ENCODE data around the gene CLIC4.
A peak's percentile ranks its signal among the peaks of the same experiment; 100 is the strongest.
"Not testable (repeated sequence)": the region's sequence is repeated elsewhere in the genome, so short reads cannot be mapped to it uniquely, and the experiment has no call there.

The CLIC4 gene

DNA sequence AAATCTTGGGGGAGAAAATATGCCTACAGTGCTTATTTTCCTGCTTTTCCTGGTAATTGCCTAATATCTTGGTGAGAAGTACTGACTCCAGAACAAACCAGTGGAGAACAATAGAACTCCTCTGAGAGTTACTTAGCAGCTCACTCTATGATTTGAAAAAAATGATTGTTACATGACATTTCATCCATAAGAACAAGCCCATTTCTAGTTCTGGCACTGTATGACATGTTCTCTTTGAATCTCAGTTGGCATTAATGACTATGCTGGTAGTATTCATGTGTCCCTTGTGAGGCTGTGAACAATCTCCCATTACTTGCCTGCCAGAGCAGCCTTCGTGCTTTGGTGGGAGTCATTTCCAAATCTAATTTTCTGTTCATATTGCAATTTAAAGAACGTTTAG is 58.0 kb downstream of the CLIC4 start:
- no peak for DNase-seq (ENCODE audit: extremely low read depth in 1 of 2, low read depth in 1 of 2)

GRCh38 chr1:24803987-24804530 is 58.8 kb downstream of the CLIC4 start:
- DNase-seq (ENCODE audit: extremely low read depth in 1 of 2, low read depth in 1 of 2), result no peak

DNA sequence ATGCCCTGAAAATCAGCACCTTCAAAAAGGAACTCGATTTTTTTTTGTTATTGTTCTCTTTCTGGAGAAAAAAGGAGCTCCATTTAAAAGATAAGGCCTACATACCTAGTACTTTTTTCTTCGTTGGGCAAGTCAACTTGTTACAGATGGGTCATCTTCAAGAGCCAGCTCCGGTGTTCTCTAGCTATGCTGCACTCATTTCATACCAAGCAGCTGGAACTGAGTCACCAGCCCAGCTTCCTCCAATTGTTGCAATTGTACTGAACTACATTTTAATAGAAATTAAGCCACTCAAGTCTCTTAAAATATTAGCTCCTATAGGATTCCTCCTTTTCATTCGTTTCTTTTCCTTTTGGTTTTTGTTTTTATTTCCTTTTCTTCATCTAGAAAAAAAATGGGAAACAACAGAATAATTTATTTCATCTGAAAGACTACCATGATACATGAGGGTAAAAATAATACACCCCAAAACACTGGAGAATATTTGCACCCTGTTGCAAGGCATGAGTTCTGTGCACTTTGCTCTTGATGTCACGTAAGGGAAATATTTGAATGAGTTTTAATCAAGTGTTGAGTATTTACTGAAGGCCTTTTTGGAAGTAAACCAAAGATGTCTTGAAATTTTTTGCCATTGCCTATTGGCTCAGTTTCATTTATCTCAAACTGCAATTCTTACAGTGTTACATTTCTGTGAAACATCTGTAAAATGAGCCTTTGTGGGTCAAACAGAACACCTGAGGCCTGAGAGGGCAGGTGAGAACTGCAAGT is 60.5 kb downstream of the CLIC4 start:
- DNase-seq (ENCODE audit: extremely low read depth in 1 of 2, low read depth in 1 of 2), result no peak

- DNase-seq (ENCODE audit: extremely low read depth in 1 of 2, low read depth in 1 of 2), result no peak
Measured at GRCh38 chr1:24806588-24806987, 61.3 kb downstream of the CLIC4 start.

GRCh38 chr1:24811494-24811893 is 66.2 kb downstream of the CLIC4 start:
- not testable (repeated sequence) for DNase-seq (ENCODE audit: extremely low read depth in 1 of 2, low read depth in 1 of 2)

- DNase-seq (ENCODE audit: extremely low read depth in 1 of 2, low read depth in 1 of 2), result not testable (repeated sequence)
Measured at GRCh38 chr1:24820221-24820620, 75.0 kb downstream of the CLIC4 start.

DNA sequence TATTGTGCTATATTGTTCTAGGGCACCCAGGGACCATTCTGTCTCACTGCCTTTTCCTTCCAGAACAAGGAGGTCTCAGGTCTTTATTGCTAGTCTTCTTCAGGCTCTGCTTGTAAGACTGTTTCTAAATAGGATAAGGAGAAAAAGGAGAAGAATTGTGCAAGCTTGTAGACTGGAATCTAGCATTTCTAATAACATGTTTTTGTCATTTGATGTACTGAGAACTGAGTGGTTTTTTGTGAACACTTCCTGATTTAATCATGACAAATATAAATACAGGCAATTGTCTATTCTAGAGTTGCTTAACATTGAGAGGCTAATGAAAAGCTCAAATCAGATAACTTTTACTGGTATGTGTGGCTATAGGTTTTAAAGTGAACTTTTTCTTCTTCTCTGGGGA is 77.6 kb downstream of the CLIC4 start:
- DNase-seq (ENCODE audit: extremely low read depth in 1 of 2, low read depth in 1 of 2), result no peak

GRCh38 chr1:24823486-24823885 is 78.2 kb downstream of the CLIC4 start:
- DNase-seq (ENCODE audit: extremely low read depth in 1 of 2, low read depth in 1 of 2), result not testable (repeated sequence)

DNA sequence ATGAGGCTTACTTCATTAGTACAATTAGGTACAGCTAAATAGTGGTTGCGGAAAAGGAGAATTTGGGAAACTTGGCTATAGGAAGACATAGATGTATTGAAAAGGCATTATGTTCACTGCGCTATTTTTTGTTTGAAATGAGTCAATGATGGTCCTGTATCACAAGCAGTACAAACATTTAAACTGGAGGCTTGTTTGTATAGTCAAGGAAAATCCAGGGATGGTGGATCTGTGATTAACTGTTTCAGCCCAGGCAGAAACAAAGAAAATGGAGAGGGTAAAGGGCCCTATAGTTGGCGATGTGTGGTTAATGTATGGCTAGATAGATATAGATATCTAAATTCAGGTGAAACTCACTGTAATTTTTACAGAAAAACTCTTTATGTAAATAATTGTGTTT is 79.9 kb downstream of the CLIC4 start:
- no peak for DNase-seq (ENCODE audit: extremely low read depth in 1 of 2, low read depth in 1 of 2)

GRCh38 chr1:24826510-24826909 is 81.3 kb downstream of the CLIC4 start:
- DNase-seq (ENCODE audit: extremely low read depth in 1 of 2, low read depth in 1 of 2), result no peak

DNA sequence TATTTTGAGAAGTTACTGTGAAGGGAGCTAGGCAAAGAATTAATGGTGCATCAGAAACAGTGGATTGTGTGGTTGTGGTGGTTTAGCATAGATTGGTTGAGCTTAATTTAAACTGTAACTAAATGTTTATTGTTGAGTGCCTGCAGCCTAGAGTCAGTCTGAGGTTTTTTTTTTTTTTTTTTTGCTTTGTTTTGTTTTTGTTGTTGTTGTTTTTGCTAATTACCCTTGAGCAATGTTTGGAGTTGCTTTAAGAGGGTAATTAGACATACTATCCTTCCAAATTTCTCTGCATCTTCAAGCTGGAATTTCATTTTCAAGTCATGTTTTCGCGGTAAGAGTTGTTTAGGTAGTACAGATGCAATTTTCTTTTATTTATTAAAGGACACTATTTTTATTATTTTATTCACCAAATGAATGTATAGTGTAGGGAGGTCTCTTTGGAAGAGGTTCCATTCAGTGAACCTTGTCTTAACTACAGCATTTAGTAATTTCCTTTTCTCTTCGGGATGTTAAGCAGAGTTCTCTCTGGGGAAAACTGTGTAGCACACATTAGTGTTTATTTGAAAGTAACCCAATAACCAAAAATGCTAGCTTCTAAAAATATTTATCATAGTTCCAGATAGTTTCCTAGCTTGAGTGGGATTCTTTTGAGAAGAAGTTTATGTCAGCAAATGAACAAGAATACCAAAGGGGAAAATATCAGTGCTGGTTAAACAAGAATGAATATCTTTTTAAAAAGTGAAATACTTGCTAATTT is 82.3 kb downstream of the CLIC4 start:
- DNase-seq (ENCODE audit: extremely low read depth in 1 of 2, low read depth in 1 of 2), result no peak

GRCh38 chr1:24828183-24828886 is 83.1 kb downstream of the CLIC4 start:
- DNase-seq (ENCODE audit: extremely low read depth in 1 of 2, low read depth in 1 of 2), result no peak

- DNase-seq (ENCODE audit: extremely low read depth in 1 of 2, low read depth in 1 of 2), result no peak
Measured at GRCh38 chr1:24828887-24829192, 83.6 kb downstream of the CLIC4 start.

- no peak for DNase-seq (ENCODE audit: extremely low read depth in 1 of 2, low read depth in 1 of 2)
Measured at GRCh38 chr1:24830680-24831272, 85.5 kb downstream of the CLIC4 start.

GRCh38 chr1:24841593-24841992 is 96.3 kb downstream of the CLIC4 start:
- DNase-seq (ENCODE audit: extremely low read depth in 1 of 2, low read depth in 1 of 2), result no peak

DNA sequence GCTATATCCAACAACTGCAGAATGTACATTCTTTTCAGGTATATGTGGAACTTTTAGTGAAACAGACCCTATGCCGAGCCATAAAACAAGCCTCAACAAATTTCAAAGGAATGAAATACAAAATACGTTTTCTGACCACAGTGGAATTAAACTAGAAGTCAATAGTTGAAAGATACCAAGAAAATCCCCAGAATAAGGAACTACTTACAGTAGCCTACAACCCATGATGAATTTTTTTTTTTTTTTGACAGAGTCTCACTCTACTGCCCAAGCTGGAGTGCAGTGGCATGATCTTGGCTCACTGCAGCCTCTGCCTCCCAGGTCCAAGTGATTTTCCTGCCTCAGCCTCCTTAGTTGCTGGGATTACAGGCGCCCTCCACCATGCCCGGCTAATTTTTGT is 101.4 kb downstream of the CLIC4 start:
- DNase-seq (ENCODE audit: extremely low read depth in 1 of 2, low read depth in 1 of 2), result no peak

- DNase-seq (ENCODE audit: extremely low read depth in 1 of 2, low read depth in 1 of 2), result peak; percentile 77 to 83
Measured at GRCh38 chr1:24847995-24848881, 103.0 kb downstream of the CLIC4 start.

GRCh38 chr1:24849672-24850295 is 104.5 kb downstream of the CLIC4 start:
- no peak for DNase-seq (ENCODE audit: extremely low read depth in 1 of 2, low read depth in 1 of 2)

DNA sequence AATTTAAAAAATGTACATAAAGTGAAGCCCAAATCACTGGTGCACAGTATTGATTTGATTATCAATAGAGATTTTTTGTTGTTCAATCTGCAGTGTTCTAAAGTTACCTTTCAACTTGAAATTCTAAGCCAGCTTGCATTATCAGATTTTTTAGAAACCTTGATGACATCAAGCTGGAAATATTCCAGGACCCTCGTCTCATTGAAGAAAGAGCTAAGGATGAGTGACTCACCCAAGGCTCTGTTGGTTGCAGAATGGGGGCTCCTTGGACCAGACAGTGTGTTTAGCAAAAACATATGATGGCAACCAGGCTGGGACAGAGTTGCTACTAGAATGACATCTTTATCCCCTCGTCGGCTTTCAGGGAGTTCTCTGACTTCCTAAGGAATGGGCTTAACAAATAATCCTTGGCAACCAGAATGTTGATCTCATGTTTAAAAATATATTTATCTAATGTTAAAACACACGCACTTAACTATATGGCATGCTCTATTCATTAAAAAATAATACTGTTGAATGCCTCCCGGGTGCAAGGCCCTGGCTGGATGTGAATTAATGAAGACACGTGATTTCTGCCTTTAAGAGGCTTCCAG is 105.2 kb downstream of the CLIC4 start:
- no peak for DNase-seq (ENCODE audit: extremely low read depth in 1 of 2, low read depth in 1 of 2)

Data from stimulated activated CD8-positive, alpha-beta memory T cell treated with anti-CD3 and anti-CD28 coated beads, Interleukin-7, amount 100 ng/mL, for 48 hours (primary cell).